H7 (cell line): ENCODE measurements around the gene ATP11A. TPM values are rescaled to one million over a fixed set of nuclear protein-coding genes. Genes with fewer than 3 reads are reported as not detected.

Experiments used
- DNase-seq: peaks from one replicate; pipeline ENCODE4 v3.0.0; 2012
- H3K27me3 ChIP-seq: 2 replicates; pipeline ENCODE4 v1.6.0; 2011; ENCODE audit warnings: mild to moderate bottlenecking, low read length; ENCODE audit not compliant: control insufficient read depth, insufficient read depth
- H3K36me3 ChIP-seq: replicated peaks from 2 replicates; pipeline ENCODE4 v1.5.1; 2011; ENCODE audit warnings: low read length; ENCODE audit not compliant: control insufficient read depth, insufficient read depth
- H3K4me3 ChIP-seq: 2 replicates; pipeline ENCODE4 v1.5.1; 2011; ENCODE audit warnings: low read depth, mild to moderate bottlenecking, control low read depth, low read length, moderate library complexity; ENCODE audit not compliant: insufficient read depth
- total RNA-seq: library from RNA; depleted of rRNA; stranded (reverse); fragments of >200 nt; shearing (Covaris generic); gene quantifications from 2 replicates; pipeline ENCODE4 v1.2.3, GENCODE V29; 2014

The ATP11A gene
- total RNA-seq, 1 experiment from 2014 or later: 9.9 TPM

- Histone ChIP-seq H3K27me3 (no peaks in the 10 kb centered on the region; the same call in none of the 2 replicates), H3K36me3 (0 out of 2 replicates have a peak, but pooled peaks cover 1% of the 10 kb centered on the region), H3K4me3 (no peak overlapping the region)
- no peak for DNase-seq
Observed at GRCh38 chr13:112693831-112694497, 4.1 kb downstream of the ATP11A start.

DNA sequence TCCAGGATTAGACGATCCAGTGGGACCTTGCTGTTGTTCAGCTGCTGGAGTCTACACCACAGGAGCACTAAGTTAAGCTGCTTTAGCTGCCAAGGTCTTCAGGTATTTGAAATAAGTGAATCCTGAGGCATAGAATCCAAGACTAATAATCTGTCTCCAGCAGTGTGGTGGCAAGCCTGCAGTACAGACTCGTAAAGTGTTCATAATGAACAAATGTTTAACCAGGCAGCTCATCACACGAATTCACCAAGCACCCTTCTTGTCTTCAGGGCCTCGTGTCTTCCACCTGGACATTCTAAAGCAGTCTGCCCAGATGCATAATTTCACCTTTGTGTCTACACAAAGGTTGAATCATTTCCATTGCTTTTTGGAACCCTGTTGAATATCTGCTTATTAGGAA, 5.3 kb downstream of the ATP11A start:
- no peaks in the 10 kb centered on the region; the same call in none of the 2 replicates for H3K27me3 ChIP-seq
- DNase-seq: no peak
- H3K4me3 ChIP-seq: no peak overlapping the region
- H3K36me3 ChIP-seq: 0 out of 2 replicates have a peak, but pooled peaks cover 1% of the 10 kb centered on the region

GRCh38 chr13:112696001-112696868, 6.4 kb downstream of the ATP11A start:
- no peak for DNase-seq
- Histone ChIP-seq H3K27me3 (no peaks in the 10 kb centered on the region; the same call in 1 of the 2 replicates), H3K4me3 (no peak overlapping the region), H3K36me3 (0 out of 2 replicates have a peak, but pooled peaks cover 1% of the 10 kb centered on the region)

GRCh38 chr13:112696869-112697465, 7.1 kb downstream of the ATP11A start:
- DNase-seq: no peak
- H3K27me3 ChIP-seq: no peaks in the 10 kb centered on the region
- H3K4me3 ChIP-seq: no peak overlapping the region
- 0 out of 2 replicates have a peak, but pooled peaks cover 1% of the 10 kb centered on the region for H3K36me3 ChIP-seq

DNA sequence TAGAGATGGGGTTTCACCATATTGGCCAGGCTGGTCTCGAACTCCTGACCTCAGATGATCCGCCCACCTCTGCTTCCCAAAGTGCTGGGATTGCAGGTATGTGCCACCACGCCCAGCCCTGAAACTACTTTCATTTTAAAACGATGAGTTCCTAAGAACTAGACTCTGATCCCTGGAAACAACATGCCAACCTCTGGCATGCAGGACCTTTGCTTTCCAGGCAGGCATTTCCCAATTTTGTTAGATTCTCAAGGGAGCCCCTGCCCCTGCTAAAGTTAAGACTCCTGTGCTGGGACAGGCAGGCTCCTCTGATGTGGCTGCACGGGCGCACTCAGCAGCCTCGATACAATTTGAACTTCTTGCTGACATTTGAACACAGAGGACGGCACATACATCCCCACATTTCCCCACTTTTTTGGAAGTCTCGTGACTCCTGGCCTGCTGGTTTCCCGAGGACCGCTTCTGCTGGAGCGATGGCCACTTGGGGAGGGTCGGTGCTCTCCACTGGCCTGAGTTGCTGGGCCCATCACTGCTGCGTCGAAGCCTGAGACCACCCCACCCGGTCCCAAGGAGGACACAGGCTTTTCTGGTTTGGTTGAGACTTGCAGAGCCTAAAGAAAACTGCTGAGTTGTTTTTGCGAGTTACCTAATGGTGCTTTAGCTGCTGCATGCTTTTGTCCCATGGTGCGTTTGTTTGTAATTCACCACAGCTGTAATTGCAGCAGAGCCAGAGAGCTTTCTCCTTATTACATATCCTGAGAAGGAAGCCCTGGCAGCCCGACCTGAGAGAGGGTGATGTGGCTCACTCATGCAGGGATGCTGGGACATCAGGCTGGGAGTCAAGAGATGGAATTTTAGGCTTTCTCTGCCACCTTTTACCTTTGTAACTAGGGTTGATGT, 8.2 kb downstream of the ATP11A start:
- Histone ChIP-seq H3K4me3 (no peak overlapping the region), H3K36me3 (0 out of 2 replicates have a peak, but pooled peaks cover 1% of the 10 kb centered on the region), H3K27me3 (no peaks in the 10 kb centered on the region)
- DNase-seq: peak; percentile 63

GRCh38 chr13:112699322-112699918, 9.6 kb downstream of the ATP11A start:
- Histone ChIP-seq H3K4me3 (no peak overlapping the region), H3K36me3 (0 out of 2 replicates have a peak, but pooled peaks cover 1% of the 10 kb centered on the region), H3K27me3 (no peaks in the 10 kb centered on the region)
- DNase-seq: peak; percentile 50

DNA sequence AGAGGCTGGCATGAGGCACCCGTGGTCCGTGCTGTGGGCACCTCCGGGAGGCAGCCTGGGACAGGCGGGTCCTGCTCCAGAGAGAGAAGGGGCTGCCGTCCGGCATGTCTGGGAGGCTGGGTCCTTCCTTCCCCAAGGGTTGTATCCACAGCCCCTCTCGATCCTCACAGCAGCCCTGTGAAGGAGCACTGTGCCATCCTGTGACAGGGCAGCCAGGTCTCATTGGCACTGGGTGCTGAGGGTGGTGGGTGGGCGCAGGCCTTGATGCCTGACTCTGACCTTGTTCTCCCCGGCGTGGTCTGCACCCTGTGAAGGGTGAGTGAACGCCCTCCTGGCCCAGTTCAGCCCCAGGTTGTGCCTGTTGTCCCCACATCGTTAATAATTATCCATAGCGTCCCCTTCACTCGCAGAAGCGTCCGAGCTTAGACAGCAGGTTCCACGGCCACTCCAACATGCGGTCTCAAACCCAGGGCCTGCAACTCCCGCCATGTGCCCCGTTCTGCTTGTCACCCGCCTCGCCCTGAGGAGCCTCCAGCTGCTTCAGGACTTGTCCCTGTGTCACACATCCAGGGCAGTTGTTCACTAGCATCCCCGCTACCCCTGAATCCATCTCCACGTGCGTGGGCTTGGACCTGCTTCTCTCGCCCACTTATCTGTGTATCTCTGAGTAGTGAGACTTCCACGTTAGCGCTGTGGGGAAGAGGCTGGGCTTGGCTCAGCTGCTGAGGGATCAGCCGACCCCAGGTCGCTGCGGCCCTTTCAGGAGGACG, 10.6 kb downstream of the ATP11A start:
- Histone ChIP-seq H3K27me3 (no peaks in the 10 kb centered on the region), H3K36me3 (no peaks in the 10 kb centered on the region), H3K4me3 (no peak overlapping the region)
- DNase-seq: peak; percentile 59

DNA sequence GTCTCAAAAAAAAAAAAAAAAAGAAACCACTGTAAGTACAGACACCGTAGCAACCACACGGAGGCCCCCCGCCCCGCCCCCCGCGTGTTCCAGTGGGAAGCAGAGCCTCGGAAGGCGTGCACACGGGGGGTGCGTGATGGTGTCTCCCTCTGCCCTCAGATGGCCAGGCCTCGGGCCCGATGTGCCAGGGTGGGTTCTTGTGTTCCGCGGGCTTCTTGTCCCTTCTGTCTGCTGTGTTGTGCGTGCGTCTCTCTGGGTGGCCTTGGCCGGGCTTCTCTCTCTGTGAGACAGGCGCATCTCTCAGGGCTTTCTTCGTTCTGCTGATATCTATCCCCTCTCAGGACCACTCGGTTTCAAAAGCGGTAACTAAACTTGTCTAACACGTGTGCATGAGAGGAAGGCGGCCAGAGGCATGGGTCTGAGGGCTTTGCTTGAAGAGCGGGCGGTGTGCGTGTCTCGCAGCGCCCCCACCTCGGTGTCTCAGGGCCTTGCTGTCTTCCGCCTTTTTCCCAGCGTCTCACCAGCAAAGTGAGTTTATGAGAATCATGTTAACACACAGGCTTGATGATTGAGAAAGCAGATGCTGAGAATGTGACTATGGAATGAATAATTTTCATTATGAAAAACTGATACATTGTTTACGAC, 12.6 kb downstream of the ATP11A start:
- DNase-seq: peak; percentile 74
- no peaks in the 10 kb centered on the region for H3K27me3 ChIP-seq
- no peak overlapping the region for H3K4me3 ChIP-seq

GRCh38 chr13:112702986-112703379, 13.1 kb downstream of the ATP11A start:
- peak; percentile 61 for DNase-seq
- Histone ChIP-seq H3K27me3 (no peaks in the 10 kb centered on the region), H3K36me3 (no peaks in the 10 kb centered on the region), H3K4me3 (no peak overlapping the region)

More for the DNA sequence above, 12.6 kb downstream of the ATP11A start:
- H3K36me3 ChIP-seq: no peaks in the 10 kb centered on the region

DNA sequence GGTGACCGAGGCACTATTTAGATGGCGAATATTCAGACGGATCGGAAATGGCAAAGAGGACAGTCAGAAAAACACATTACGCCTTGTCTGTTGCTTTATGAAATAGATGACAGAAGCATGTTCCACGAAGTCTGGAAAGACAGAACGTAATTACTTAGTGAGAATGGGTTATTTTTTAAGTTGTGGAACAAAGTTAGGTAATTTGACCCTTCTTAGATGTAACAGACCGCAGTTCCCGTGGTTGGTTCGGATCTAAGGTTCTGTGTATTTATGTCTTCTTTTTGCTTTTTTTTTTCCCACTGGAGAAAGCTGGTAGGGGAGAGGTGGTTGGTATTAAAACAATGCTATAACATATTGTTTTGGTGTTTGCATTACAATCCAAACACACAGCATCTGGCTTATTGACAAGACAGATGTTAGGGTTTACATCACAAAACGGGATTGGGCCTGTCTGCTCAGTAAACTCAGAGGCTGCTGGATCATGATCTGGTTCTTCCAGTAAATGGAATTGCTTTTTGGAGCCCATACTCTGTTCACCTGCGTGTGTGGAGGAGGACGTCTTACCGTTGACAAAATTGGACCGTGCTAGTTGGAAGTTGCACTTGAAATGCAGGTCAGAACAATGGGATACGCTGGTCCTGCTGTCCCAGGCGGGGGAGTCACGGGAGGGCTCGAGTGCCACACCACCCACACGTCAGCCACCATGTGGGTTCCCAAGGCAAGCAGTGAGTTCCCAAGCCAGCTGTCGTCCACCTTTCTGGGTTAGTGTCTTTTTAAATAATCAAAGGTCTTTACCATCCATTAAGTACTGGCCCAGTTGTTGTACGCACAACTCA, 13.8 kb downstream of the ATP11A start:
- H3K4me3 ChIP-seq: no peak overlapping the region
- H3K36me3 ChIP-seq: no peaks in the 10 kb centered on the region
- H3K27me3 ChIP-seq: no peaks in the 10 kb centered on the region
- peak; percentile 35 for DNase-seq

DNA sequence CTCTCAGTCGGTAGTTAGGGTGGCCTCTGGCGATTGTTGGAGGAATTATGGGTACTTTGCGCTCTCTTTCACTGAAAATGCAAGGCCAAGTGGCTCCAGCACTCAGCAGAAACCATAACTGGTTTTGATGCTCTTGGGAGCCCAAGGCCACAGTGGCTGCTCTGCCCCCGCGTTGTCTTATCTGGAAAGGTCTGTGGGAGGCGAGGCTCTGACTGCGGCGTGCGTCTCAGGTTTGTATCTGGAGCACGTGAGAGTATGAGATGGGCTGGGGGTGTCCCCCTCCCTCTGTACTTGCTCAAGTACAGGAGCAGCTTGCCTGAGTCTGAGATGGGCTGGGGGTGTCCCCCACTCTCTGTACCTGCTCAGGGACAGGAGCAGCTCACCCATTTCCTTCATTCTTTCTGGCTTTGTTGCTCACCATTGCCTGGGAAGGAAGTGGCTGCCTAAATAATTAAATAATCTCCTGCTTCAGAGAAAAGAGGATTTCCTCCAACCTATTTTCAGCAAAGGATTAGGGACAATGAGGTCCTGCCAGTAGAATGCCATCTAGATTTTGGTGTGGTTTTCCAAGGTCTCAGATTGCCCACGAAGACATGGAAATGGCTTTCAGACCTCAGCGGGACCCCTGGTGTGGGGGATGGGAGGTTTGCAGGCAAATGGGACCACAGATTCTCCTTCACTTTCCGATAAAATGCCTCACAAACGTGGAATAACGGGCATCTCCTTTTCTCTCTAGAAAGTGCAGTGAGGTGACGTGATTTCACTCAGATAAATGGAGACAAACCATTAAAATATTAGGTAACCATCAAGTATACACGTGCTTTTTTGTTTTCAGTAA, 14.7 kb downstream of the ATP11A start:
- no peaks in the 10 kb centered on the region for H3K36me3 ChIP-seq
- peak; percentile 59 for DNase-seq
- no peaks in the 10 kb centered on the region for H3K27me3 ChIP-seq
- H3K4me3 ChIP-seq: no peak overlapping the region
